OCI-M1 (cell line): Measurements from ENCODE around the gene LTBP3.

Experiments used
- DNase-seq: peaks from one replicate; lab custom pipeline; 2025; lab: John Stamatoyannopoulos, UW

LTBP3 gene

DNA sequence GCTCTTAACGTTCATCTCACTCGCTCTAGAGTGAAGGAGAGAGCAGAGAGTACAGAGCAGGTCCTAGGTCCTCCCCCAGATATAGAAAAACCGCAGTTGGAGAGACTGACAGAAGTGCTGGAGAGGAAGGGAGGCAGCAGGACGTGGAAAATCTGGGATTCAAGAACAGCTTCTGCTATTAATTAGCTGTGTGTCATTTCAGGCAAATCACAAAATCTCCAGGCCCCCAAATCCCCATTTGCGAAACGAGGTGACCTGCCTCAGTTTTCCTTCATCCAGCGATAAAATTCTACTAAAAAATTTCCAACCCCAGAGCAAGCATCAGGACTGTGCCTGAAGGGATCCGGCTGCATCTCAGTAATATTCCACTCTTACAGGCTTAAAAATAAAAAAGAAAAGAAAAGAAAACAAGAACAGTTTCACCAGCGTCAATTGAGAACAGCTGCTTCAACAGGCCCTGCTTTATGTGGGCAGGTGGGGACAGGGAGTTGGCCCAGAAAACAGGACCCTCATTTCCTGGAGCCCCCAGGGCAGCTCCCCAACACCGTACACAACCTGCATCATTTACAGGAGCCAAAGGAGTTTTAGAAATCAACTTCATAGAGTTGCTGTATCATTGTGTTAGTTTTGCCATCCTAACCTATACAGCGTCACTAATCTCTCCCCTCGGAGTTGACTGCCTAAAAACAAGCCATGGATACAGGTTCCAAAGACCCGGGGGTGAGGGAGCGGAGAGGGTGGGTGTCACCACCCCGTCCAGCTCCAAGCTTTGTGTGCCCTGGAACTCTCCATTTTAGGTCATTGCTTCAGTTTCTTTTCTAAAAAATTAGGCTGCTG lies 61.6 kb downstream of the LTBP3 start:
- DNase-seq = no peak

DNA sequence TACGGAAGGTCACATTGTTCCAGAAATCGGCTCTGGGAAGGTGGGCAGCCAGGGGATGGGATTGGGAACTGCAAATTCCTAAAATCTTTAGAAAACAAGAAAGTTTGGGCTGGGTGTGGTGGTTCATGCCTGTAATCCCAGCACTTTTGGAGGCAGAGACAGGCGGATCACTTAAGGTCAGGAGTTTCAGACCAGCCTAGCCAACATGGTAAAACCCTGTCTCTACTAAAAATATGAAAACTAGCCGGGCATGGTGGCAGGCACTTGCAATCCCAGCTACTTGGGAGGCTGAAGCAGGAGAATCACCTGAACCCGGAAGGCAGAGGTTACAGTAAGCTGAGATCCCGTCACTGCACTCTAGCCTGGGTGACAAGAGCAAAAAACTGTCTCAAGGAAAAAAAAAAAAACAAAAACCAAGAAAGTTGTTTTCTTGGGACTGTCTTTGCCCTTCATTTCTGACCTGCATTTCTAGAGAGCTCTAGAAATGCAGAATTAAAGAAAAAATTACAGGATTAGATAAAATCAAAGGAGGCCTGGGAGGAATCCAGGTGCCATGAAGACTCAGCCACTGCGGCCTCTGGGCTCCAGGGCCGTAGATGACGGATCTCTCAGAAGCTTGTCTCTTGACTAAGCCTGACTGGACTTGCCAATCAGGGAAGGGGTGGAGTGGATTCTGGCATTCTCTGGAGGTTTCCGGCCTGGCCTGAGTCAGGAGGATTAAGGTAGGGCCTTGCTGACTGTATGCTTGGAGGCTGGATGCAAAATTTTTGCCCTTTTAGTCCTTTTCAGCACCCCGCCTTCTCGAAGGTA lies 64.6 kb downstream of the LTBP3 start:
- DNase-seq = no peak

DNA sequence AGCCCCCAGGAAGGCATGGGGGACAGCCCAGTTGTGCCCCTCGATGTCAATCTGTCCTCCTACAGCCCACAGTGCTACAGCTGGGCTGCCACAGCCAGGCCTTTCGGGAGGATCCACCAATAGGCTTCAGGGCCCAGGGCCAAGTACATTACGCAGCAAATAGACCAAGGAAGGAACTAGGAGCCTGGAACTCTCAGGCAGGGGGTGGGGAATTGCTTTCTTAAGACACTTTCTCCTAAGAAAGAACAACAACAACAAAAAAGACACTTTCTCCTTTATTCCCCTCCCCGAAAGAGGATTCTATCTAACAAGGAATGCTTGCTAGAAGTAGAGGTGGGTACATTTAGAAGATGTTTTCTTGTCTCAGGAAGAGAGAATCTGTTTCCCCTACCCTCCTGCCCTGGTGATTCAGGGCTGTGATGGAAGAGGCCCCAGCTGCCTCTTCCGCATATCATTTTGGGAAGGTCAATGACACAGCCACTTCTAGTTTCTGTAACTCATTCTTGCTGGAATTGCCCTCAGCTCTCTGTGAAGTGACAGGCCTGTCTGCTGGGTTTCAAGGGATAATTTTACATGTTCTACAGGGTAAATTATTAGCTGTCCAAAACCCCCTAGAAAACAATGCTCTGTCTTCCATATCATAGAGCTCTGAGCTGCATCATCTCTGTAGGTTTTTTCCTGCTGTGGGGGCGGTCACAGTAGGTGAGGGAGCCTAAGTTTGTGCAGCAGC lies 65.4 kb downstream of the LTBP3 start:
- DNase-seq = peak; percentile 94

- DNase-seq = no peak
Measured at GRCh38 chr11:65492387-65492636, 65.8 kb downstream of the LTBP3 start.

DNA sequence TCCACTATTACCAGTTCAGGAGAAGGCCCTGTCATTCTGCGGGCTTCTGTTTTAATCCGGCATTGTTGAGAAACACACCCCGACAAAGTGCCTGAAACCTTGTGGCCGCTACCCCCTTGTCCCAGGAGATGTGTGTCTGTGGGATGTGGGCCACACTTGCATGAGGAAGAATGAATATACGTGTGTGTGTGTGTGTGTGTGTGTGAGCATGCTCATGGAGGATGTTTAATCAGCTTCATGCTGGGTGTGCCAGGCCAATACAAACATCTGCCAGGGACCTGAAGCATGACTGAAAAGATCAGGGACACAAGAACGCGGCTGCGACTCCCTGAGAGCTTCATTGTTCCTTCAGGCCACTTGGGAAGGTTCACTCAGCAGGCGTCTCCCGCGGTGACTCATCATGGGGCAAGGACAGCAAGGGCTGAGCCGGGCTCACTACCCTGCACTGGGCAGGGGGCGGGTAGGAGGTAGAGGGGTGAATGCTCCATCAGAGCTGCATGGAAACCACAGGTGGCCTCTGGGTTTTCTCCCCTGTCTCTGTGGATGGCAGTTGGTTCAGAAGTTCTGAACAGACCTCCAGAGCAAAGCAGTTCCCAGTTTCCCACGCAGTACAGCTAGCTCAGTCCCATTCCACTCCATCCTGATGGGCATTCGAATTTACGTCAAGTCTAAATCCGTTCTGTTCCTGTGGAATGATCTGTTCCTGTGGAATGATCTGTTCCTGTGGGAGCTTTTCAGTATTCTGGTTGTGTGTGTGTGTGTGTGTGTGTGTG lies 66.4 kb downstream of the LTBP3 start:
- DNase-seq = no peak

GRCh38 chr11:65491163-65491465 lies 67.0 kb downstream of the LTBP3 start:
- no peak for DNase-seq

DNA sequence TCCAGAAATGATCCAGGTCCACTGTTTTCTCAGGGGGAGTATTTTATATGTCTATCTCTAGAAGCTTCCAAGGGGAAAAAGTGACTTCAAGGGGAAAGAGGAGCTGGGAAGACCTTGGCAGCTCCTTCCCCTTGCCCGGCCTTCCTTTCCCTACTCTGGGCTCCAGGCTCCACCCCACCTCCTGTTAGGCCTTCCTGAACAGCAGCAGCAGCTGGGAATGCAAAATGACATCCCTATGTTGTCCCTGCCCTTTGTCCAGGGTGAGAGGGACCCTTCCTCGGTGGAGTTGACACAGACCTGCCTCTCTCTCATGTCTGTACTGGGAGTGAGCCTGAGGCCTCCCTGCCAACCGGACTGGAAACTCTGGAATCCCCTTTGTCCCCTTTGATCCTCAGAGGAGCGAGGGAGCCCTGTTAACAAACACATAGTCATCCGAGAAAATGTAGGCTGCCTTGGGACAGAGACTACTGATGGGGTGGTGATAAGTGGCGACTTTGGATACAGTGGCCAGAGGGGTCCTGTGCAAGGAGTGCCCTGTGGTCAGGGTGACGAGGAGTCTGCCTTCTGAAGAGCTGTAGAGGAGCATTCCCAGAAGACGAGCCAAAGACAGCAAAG lies 68.3 kb downstream of the LTBP3 start:
- no peak for DNase-seq

GRCh38 chr11:65489035-65489705 lies 69.0 kb downstream of the LTBP3 start:
- DNase-seq = no peak
